PFSK-1 (cell line): ENCODE measurements around the gene LANCL2.

Source experiments
- FOXP2 ChIP-seq: optimal IDR thresholded peaks from 2 replicates; pipeline ENCODE3; 2011; ENCODE audit warnings: borderline replicate concordance, control low read depth, inconsistent platforms; ENCODE audit not compliant: insufficient read depth; ENCODE audit errors: extremely low read length, extremely low read depth
- POLR2AphosphoS5 ChIP-seq: IDR thresholded peaks from 2 replicates; pipeline ENCODE4 v1.6.1; 2012; ENCODE audit warnings: low read depth, mild to moderate bottlenecking, control low read depth, low read length, moderate library complexity
- SIN3A ChIP-seq: IDR thresholded peaks from 2 replicates; pipeline ENCODE4 v1.6.1; 2012; ENCODE audit warnings: mild to moderate bottlenecking, low read length, moderate library complexity, borderline replicate concordance; ENCODE audit not compliant: insufficient read depth
- TAF1 ChIP-seq: IDR thresholded peaks from 2 replicates; pipeline ENCODE4 v1.6.1; 2012; ENCODE audit warnings: low read length, control low read depth, borderline replicate concordance; ENCODE audit not compliant: insufficient read depth
- TF ChIP-seq, protein P1 (sequence below), 2 experiments: IDR thresholded peaks; 2 replicates each; pipeline versions ENCODE4 v1.6.1 to v1.8.0; 2011 to 2012; ENCODE audit warnings: low read depth in 2 of 2, low read length in 2 of 2, control low read depth in 1 of 2, inconsistent platforms in 1 of 2, mild to moderate bottlenecking in 1 of 2, moderate library complexity in 1 of 2; ENCODE audit not compliant: insufficient read depth in 1 of 2

LANCL2 gene

GRCh38 chr7:55431898-55432297, 66.8 kb downstream of the LANCL2 start:
- TF ChIP-seq, protein P1, sequence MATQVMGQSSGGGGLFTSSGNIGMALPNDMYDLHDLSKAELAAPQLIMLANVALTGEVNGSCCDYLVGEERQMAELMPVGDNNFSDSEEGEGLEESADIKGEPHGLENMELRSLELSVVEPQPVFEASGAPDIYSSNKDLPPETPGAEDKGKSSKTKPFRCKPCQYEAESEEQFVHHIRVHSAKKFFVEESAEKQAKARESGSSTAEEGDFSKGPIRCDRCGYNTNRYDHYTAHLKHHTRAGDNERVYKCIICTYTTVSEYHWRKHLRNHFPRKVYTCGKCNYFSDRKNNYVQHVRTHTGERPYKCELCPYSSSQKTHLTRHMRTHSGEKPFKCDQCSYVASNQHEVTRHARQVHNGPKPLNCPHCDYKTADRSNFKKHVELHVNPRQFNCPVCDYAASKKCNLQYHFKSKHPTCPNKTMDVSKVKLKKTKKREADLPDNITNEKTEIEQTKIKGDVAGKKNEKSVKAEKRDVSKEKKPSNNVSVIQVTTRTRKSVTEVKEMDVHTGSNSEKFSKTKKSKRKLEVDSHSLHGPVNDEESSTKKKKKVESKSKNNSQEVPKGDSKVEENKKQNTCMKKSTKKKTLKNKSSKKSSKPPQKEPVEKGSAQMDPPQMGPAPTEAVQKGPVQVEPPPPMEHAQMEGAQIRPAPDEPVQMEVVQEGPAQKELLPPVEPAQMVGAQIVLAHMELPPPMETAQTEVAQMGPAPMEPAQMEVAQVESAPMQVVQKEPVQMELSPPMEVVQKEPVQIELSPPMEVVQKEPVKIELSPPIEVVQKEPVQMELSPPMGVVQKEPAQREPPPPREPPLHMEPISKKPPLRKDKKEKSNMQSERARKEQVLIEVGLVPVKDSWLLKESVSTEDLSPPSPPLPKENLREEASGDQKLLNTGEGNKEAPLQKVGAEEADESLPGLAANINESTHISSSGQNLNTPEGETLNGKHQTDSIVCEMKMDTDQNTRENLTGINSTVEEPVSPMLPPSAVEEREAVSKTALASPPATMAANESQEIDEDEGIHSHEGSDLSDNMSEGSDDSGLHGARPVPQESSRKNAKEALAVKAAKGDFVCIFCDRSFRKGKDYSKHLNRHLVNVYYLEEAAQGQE (IDR thresholded peaks at IDR 0.05; ENCODE audit: insufficient read depth in 1 of 2, low read depth in 2 of 2, low read length in 2 of 2), result no peak
- no peak for TF ChIP-seq POLR2AphosphoS5
- no peak for TF ChIP-seq SIN3A
- TF ChIP-seq FOXP2, result no peak
- no peak for TF ChIP-seq TAF1

GRCh38 chr7:55432506-55432905, 67.4 kb downstream of the LANCL2 start:
- TF ChIP-seq SIN3A (no peak), TAF1 (no peak), FOXP2 (no peak), POLR2AphosphoS5 (no peak)
- TF ChIP-seq, protein P1 (IDR thresholded peaks at IDR 0.05; ENCODE audit: insufficient read depth in 1 of 2, low read depth in 2 of 2, low read length in 2 of 2), result no peak

GRCh38 chr7:55432939-55433784, 68.0 kb downstream of the LANCL2 start:
- no peak for TF ChIP-seq FOXP2
- TF ChIP-seq, protein P1 (IDR thresholded peaks at IDR 0.05; ENCODE audit: insufficient read depth in 1 of 2, low read depth in 2 of 2, low read length in 2 of 2), result no peak
- TF ChIP-seq POLR2AphosphoS5, result no peak
- no peak for TF ChIP-seq SIN3A
- no peak for TF ChIP-seq TAF1

DNA sequence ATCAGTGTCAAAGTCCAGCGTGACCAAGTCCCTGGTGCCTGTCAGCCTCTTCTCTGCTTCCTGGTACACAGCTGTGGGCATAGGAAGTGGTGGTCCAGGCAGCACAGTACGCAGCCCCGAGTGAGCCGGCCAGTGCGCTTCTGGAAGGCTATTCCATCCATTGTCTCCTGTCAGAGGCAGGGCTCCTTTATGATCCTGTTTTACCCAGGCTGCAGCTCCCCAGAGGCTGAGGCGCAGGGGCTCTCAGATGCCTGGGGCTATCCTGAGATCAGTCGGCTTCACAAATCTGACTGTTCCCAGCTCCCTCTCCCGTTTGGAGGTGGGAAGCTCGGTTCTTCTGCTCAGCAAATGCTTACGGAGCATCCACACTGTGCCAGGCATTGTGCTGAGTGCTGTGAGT, 70.3 kb downstream of the LANCL2 start:
- TF ChIP-seq TAF1, result no peak
- no peak for TF ChIP-seq POLR2AphosphoS5
- no peak for TF ChIP-seq SIN3A
- TF ChIP-seq FOXP2, result no peak
- TF ChIP-seq, protein P1 (IDR thresholded peaks at IDR 0.05; ENCODE audit: insufficient read depth in 1 of 2, low read depth in 2 of 2, low read length in 2 of 2), result no peak
